Endothelial cell of umbilical vein (primary cell): ENCODE data around the gene SLC12A6. TPM values are rescaled to one million over a fixed set of nuclear protein-coding genes. Genes with fewer than 3 reads are reported as not detected.

Source experiments
- BruUV-seq: library from RNA; stranded (reverse); fragments of 400-500 nt; replicated peaks from 2 replicates; lab custom pipeline; 2021; lab: Mats Ljungman, UMichigan
- CTCF ChIA-PET: fragments of 300-600, 350-600 bp; sonication (Branson Sonifier 250); formaldehyde crosslinking; loops from one replicate; lab custom pipeline; 2021; ENCODE audit warnings: antibody characterized with exemption, inconsistent platforms; lab: Charles Lee
- POLR2A ChIA-PET: fragments of 300-600, 350-600 bp; sonication (Branson Sonifier 250); formaldehyde crosslinking; loops from one replicate; lab custom pipeline; 2021; ENCODE audit warnings: antibody characterized with exemption, inconsistent platforms; lab: Charles Lee
- DNase-seq: peaks from one replicate; pipeline ENCODE4 v3.0.0-alpha.2; 2011; ENCODE audit warnings: low read depth, low spot score
- FAIRE-seq: peaks from 2 replicates; lab custom pipeline; 2011; peaks lifted over from hg19 to GRCh38; lab: Jason Lieb, UNC
- H2AFZ ChIP-seq: 2 replicates; pipeline ENCODE4 v1.6.0; 2012; ENCODE audit warnings: low read depth, low read length, control low read depth, inconsistent platforms
- H3K27ac ChIP-seq: 2 replicates; pipeline ENCODE4 v1.5.1; 2011; ENCODE audit warnings: low read depth, mild to moderate bottlenecking, control low read depth, low read length, moderate library complexity; ENCODE audit not compliant: insufficient read depth
- H3K27me3 ChIP-seq, 2 experiments: 2 replicates each; pipeline versions ENCODE4 v1.6.0 to v1.6.1; 2011; ENCODE audit warnings: low read length in 2 of 2, mixed read lengths in 1 of 2; ENCODE audit not compliant: control insufficient read depth in 2 of 2, insufficient read depth in 2 of 2
- H3K36me3 ChIP-seq, 2 experiments: 2 replicates in 1 of 2; 3 replicates in 1 of 2; pipeline ENCODE4 v1.5.1; 2011; ENCODE audit warnings: low read length in 2 of 2, mild to moderate bottlenecking in 1 of 2, moderate library complexity in 1 of 2; ENCODE audit not compliant: control insufficient read depth in 2 of 2, insufficient read depth in 2 of 2; ENCODE audit errors: extremely low read depth in 1 of 2
- H3K4me1 ChIP-seq: 3 replicates; pipeline ENCODE4 v1.5.1; 2011; ENCODE audit warnings: mild to moderate bottlenecking, low read length; ENCODE audit not compliant: control insufficient read depth, insufficient read depth; ENCODE audit errors: extremely low read depth
- H3K4me2 ChIP-seq: 2 replicates; pipeline ENCODE4 v1.6.1; 2011; ENCODE audit warnings: low read length, control low read depth, mixed read lengths; ENCODE audit not compliant: insufficient read depth
- H3K4me3 ChIP-seq, 3 experiments: fragments of 200-600 bp in 1 of 3; sonication (generic), shearing (Covaris generic) in 1 of 3; replicated peaks in 1 of 3; 2 replicates each; pipeline ENCODE4 v1.5.1; 2011 to 2016; ENCODE audit warnings: control low read depth in 3 of 3, low read length in 3 of 3, mild to moderate bottlenecking in 2 of 3, inconsistent platforms in 1 of 3, low read depth in 1 of 3, moderate library complexity in 1 of 3; ENCODE audit not compliant: insufficient read depth in 1 of 3
- H3K79me2 ChIP-seq: 2 replicates; pipeline ENCODE4 v1.6.0; 2012; ENCODE audit warnings: low read length, inconsistent platforms; ENCODE audit not compliant: control insufficient read depth, insufficient read depth
- H3K9ac ChIP-seq: replicated peaks from 2 replicates; pipeline ENCODE3; 2011; ENCODE audit warnings: low read length, control low read depth; ENCODE audit not compliant: insufficient read depth; ENCODE audit errors: extremely low read depth
- H3K9me1 ChIP-seq: replicated peaks from 3 replicates; pipeline ENCODE4 v1.6.0; 2011; ENCODE audit warnings: mild to moderate bottlenecking, low read length; ENCODE audit not compliant: control insufficient read depth, insufficient read depth; ENCODE audit errors: extremely low read depth
- H3K9me3 ChIP-seq: replicated peaks from 2 replicates; pipeline ENCODE4 v1.5.1; 2012; ENCODE audit warnings: low read length, inconsistent platforms; ENCODE audit not compliant: control insufficient read depth, insufficient read depth
- H4K20me1 ChIP-seq: replicated peaks from 2 replicates; pipeline ENCODE3; 2011; ENCODE audit warnings: mild to moderate bottlenecking, low read length; ENCODE audit not compliant: control insufficient read depth, insufficient read depth; ENCODE audit errors: extremely low read depth
- EZH2 ChIP-seq: IDR thresholded peaks from 2 replicates; pipeline ENCODE4 v1.6.1; 2012; ENCODE audit warnings: borderline replicate concordance, low read depth, mild to moderate bottlenecking, moderate library complexity, low read length, inconsistent platforms; ENCODE audit not compliant: severe bottlenecking
- FOS ChIP-seq: IDR thresholded peaks from 2 replicates; pipeline ENCODE4 v1.6.1; 2011; ENCODE audit warnings: mild to moderate bottlenecking, low read length, moderate library complexity, borderline replicate concordance; ENCODE audit not compliant: insufficient read depth
- GATA2 ChIP-seq: IDR thresholded peaks from 2 replicates; pipeline ENCODE4 v1.7.0; 2011; ENCODE audit warnings: low read depth, mild to moderate bottlenecking, moderate library complexity, mixed read lengths, low read length; ENCODE audit not compliant: insufficient read length, insufficient read depth
- JUN ChIP-seq: IDR thresholded peaks from 2 replicates; pipeline ENCODE4 v1.6.1; 2011; ENCODE audit warnings: borderline replicate concordance, low read depth; ENCODE audit not compliant: insufficient read length, insufficient read depth
- MYC ChIP-seq: IDR thresholded peaks from one replicate; pipeline ENCODE4 v1.6.1; 2011; ENCODE audit warnings: mild to moderate bottlenecking, low read depth, low read length
- POLR2A ChIP-seq: IDR thresholded peaks from 2 replicates; pipeline ENCODE4 v1.6.1; 2012; ENCODE audit warnings: low read depth, mild to moderate bottlenecking, control low read depth, low read length
- POLR2AphosphoS5 ChIP-seq: IDR thresholded peaks from 2 replicates; pipeline ENCODE4 v1.6.1; 2012; ENCODE audit warnings: low read depth, mild to moderate bottlenecking, control low read depth, low read length, moderate library complexity; ENCODE audit not compliant: insufficient read depth
- dilution Hi-C: fragments of 300-500 bp; cut with MboI; formaldehyde crosslinking; loops from one replicate; pipeline ENCODE4 v1.15.0; 2019; ENCODE audit warnings: low sequenced_read_pairs; ENCODE audit not compliant: extremely low pct_ligation_motif_present
- intact Hi-C: fragments of 100-400 bp; cut with micrococcal nuclease; formaldehyde crosslinking; loops from one replicate; pipeline ENCODE4 v1.10.0; 2022
- polyA plus RNA-seq, 4 experiments: library from polyadenylated mRNA; depleted of rRNA in 3 of 4; stranded (reverse) in 3 of 4; unstranded in 1 of 4; fragments of >200 nt; gene quantifications; 2 replicates each; pipeline versions ENCODE4 v1.2.1 to v1.2.3, GENCODE V29; 2011 to 2012; ENCODE audit warnings: missing spikeins in 1 of 4
- total RNA-seq: library from RNA; stranded (reverse); gene quantifications from 2 replicates; pipeline ENCODE4 v1.2.3, GENCODE V29; 2021
- TF ChIP-seq, protein P1 (sequence below): IDR thresholded peaks from 2 replicates; pipeline ENCODE4 v1.6.1; 2011; ENCODE audit not compliant: insufficient read depth, insufficient read length
- TF ChIP-seq, protein P2 (sequence below), 2 donors: IDR thresholded peaks; 1 replicate in 1 of 2; 2 replicates in 1 of 2; pipeline ENCODE4 v1.5.1; 2011; ENCODE audit warnings: low read length in 2 of 2, mild to moderate bottlenecking in 2 of 2, moderate library complexity in 2 of 2, control low read depth in 1 of 2, inconsistent platforms in 1 of 2, low read depth in 1 of 2; ENCODE audit not compliant: insufficient read depth in 1 of 2; ENCODE audit errors: extremely low read depth in 1 of 2

Gene SLC12A6
- total and polyA plus RNA-seq, 2 donors (not counting 3 experiments of a cell fraction or from before 2014, with no cell fraction given) = 21.4 to 27.1 TPM

DNA sequence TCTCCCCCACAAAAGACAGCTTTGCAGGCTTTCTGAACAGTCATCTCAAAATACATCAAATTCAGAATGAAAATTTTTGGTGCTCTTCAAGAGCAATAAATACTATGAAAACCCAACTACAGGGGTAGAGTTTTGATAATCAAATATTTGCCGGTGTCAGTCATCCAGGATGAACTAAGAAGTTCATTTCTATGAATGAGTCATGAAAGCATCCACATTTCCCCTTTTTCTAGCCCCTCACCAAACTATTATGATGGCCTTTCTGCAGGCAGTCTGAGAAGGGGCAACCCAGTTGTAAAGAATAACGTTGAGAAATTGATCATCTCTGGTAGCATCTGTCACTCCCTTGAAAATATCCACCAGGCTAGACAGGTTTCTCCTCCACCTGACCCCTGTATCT lies 32.5 kb upstream of the SLC12A6 start:
- Histone ChIP-seq H3K4me2 (no peak overlapping the region), H3K27me3 (no peaks in the 10 kb centered on the region), H3K9me1 (no peaks in the 10 kb centered on the region), H3K36me3 (no peaks in the 10 kb centered on the region), H3K4me1 (peaks cover 16% of the 10 kb centered on the region), H3K27ac (no peak overlapping the region), H3K4me3 (no peak overlapping the region), H4K20me1 (no peaks in the 10 kb centered on the region), H3K9ac (no peak overlapping the region), H2AFZ (no peak overlapping the region), H3K9me3 (no peaks in the 10 kb centered on the region), H3K79me2 (peaks cover 11% of the 10 kb centered on the region)
- intact Hi-C loops (no loop called here), dilution Hi-C loops (no loop called here)
- ChIA-PET CTCF (no interaction called here), POLR2A (no interaction called here)
- FAIRE-seq = no peak
- no TSS peak for BruUV-seq
- DNase-seq = no peak
- TF ChIP-seq POLR2AphosphoS5 = no peak
- no peak for TF ChIP-seq JUN
- no peak for TF ChIP-seq GATA2
- TF ChIP-seq FOS = no peak
- TF ChIP-seq, protein P1, sequence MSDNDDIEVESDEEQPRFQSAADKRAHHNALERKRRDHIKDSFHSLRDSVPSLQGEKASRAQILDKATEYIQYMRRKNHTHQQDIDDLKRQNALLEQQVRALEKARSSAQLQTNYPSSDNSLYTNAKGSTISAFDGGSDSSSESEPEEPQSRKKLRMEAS = no peak
- TF ChIP-seq EZH2 = no peak
- no peak for TF ChIP-seq MYC
- TF ChIP-seq POLR2A = no peak
- TF ChIP-seq, protein P2, sequence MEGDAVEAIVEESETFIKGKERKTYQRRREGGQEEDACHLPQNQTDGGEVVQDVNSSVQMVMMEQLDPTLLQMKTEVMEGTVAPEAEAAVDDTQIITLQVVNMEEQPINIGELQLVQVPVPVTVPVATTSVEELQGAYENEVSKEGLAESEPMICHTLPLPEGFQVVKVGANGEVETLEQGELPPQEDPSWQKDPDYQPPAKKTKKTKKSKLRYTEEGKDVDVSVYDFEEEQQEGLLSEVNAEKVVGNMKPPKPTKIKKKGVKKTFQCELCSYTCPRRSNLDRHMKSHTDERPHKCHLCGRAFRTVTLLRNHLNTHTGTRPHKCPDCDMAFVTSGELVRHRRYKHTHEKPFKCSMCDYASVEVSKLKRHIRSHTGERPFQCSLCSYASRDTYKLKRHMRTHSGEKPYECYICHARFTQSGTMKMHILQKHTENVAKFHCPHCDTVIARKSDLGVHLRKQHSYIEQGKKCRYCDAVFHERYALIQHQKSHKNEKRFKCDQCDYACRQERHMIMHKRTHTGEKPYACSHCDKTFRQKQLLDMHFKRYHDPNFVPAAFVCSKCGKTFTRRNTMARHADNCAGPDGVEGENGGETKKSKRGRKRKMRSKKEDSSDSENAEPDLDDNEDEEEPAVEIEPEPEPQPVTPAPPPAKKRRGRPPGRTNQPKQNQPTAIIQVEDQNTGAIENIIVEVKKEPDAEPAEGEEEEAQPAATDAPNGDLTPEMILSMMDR (IDR thresholded peaks at IDR 0.05; ENCODE audit: extremely low read depth in 1 of 2, insufficient read depth in 1 of 2, low read depth in 1 of 2, low read length in 2 of 2) = no peak
